Endothelial cell of umbilical vein (primary cell): ENCODE measurements around the gene CYP3A5. TPM values are rescaled to one million over a fixed set of nuclear protein-coding genes. Genes with fewer than 3 reads are reported as not detected.

Source experiments
- BruUV-seq: library from RNA; stranded (reverse); fragments of 400-500 nt; replicated peaks from 2 replicates; lab custom pipeline; 2021; lab: Mats Ljungman, UMichigan
- CTCF ChIA-PET: fragments of 300-600, 350-600 bp; sonication (Branson Sonifier 250); formaldehyde crosslinking; loops from one replicate; lab custom pipeline; 2021; ENCODE audit warnings: antibody characterized with exemption, inconsistent platforms; lab: Charles Lee
- POLR2A ChIA-PET: fragments of 300-600, 350-600 bp; sonication (Branson Sonifier 250); formaldehyde crosslinking; loops from one replicate; lab custom pipeline; 2021; ENCODE audit warnings: antibody characterized with exemption, inconsistent platforms; lab: Charles Lee
- DNase-seq: peaks from one replicate; pipeline ENCODE4 v3.0.0-alpha.2; 2011; ENCODE audit warnings: low read depth, low spot score
- FAIRE-seq: peaks from 2 replicates; lab custom pipeline; 2011; peaks lifted over from hg19 to GRCh38; lab: Jason Lieb, UNC
- H2AFZ ChIP-seq: 2 replicates; pipeline ENCODE4 v1.6.0; 2012; ENCODE audit warnings: low read depth, low read length, control low read depth, inconsistent platforms
- H3K27ac ChIP-seq: 2 replicates; pipeline ENCODE4 v1.5.1; 2011; ENCODE audit warnings: low read depth, mild to moderate bottlenecking, control low read depth, low read length, moderate library complexity; ENCODE audit not compliant: insufficient read depth
- H3K27me3 ChIP-seq, 2 experiments: 2 replicates each; pipeline versions ENCODE4 v1.6.0 to v1.6.1; 2011; ENCODE audit warnings: low read length in 2 of 2, mixed read lengths in 1 of 2; ENCODE audit not compliant: control insufficient read depth in 2 of 2, insufficient read depth in 2 of 2
- H3K36me3 ChIP-seq, 2 experiments: 2 replicates in 1 of 2; 3 replicates in 1 of 2; pipeline ENCODE4 v1.5.1; 2011; ENCODE audit warnings: low read length in 2 of 2, mild to moderate bottlenecking in 1 of 2, moderate library complexity in 1 of 2; ENCODE audit not compliant: control insufficient read depth in 2 of 2, insufficient read depth in 2 of 2; ENCODE audit errors: extremely low read depth in 1 of 2
- H3K4me1 ChIP-seq: 3 replicates; pipeline ENCODE4 v1.5.1; 2011; ENCODE audit warnings: mild to moderate bottlenecking, low read length; ENCODE audit not compliant: control insufficient read depth, insufficient read depth; ENCODE audit errors: extremely low read depth
- H3K4me2 ChIP-seq: 2 replicates; pipeline ENCODE4 v1.6.1; 2011; ENCODE audit warnings: low read length, control low read depth, mixed read lengths; ENCODE audit not compliant: insufficient read depth
- H3K4me3 ChIP-seq, 3 experiments: fragments of 200-600 bp in 1 of 3; sonication (generic), shearing (Covaris generic) in 1 of 3; replicated peaks in 1 of 3; 2 replicates each; pipeline ENCODE4 v1.5.1; 2011 to 2016; ENCODE audit warnings: control low read depth in 3 of 3, low read length in 3 of 3, mild to moderate bottlenecking in 2 of 3, inconsistent platforms in 1 of 3, low read depth in 1 of 3, moderate library complexity in 1 of 3; ENCODE audit not compliant: insufficient read depth in 1 of 3
- H3K79me2 ChIP-seq: 2 replicates; pipeline ENCODE4 v1.6.0; 2012; ENCODE audit warnings: low read length, inconsistent platforms; ENCODE audit not compliant: control insufficient read depth, insufficient read depth
- H3K9ac ChIP-seq: replicated peaks from 2 replicates; pipeline ENCODE3; 2011; ENCODE audit warnings: low read length, control low read depth; ENCODE audit not compliant: insufficient read depth; ENCODE audit errors: extremely low read depth
- H3K9me1 ChIP-seq: replicated peaks from 3 replicates; pipeline ENCODE4 v1.6.0; 2011; ENCODE audit warnings: mild to moderate bottlenecking, low read length; ENCODE audit not compliant: control insufficient read depth, insufficient read depth; ENCODE audit errors: extremely low read depth
- H3K9me3 ChIP-seq: replicated peaks from 2 replicates; pipeline ENCODE4 v1.5.1; 2012; ENCODE audit warnings: low read length, inconsistent platforms; ENCODE audit not compliant: control insufficient read depth, insufficient read depth
- H4K20me1 ChIP-seq: replicated peaks from 2 replicates; pipeline ENCODE3; 2011; ENCODE audit warnings: mild to moderate bottlenecking, low read length; ENCODE audit not compliant: control insufficient read depth, insufficient read depth; ENCODE audit errors: extremely low read depth
- EZH2 ChIP-seq: IDR thresholded peaks from 2 replicates; pipeline ENCODE4 v1.6.1; 2012; ENCODE audit warnings: borderline replicate concordance, low read depth, mild to moderate bottlenecking, moderate library complexity, low read length, inconsistent platforms; ENCODE audit not compliant: severe bottlenecking
- FOS ChIP-seq: IDR thresholded peaks from 2 replicates; pipeline ENCODE4 v1.6.1; 2011; ENCODE audit warnings: mild to moderate bottlenecking, low read length, moderate library complexity, borderline replicate concordance; ENCODE audit not compliant: insufficient read depth
- GATA2 ChIP-seq: IDR thresholded peaks from 2 replicates; pipeline ENCODE4 v1.7.0; 2011; ENCODE audit warnings: low read depth, mild to moderate bottlenecking, moderate library complexity, mixed read lengths, low read length; ENCODE audit not compliant: insufficient read length, insufficient read depth
- JUN ChIP-seq: IDR thresholded peaks from 2 replicates; pipeline ENCODE4 v1.6.1; 2011; ENCODE audit warnings: borderline replicate concordance, low read depth; ENCODE audit not compliant: insufficient read length, insufficient read depth
- MYC ChIP-seq: IDR thresholded peaks from one replicate; pipeline ENCODE4 v1.6.1; 2011; ENCODE audit warnings: mild to moderate bottlenecking, low read depth, low read length
- POLR2A ChIP-seq: IDR thresholded peaks from 2 replicates; pipeline ENCODE4 v1.6.1; 2012; ENCODE audit warnings: low read depth, mild to moderate bottlenecking, control low read depth, low read length
- POLR2AphosphoS5 ChIP-seq: IDR thresholded peaks from 2 replicates; pipeline ENCODE4 v1.6.1; 2012; ENCODE audit warnings: low read depth, mild to moderate bottlenecking, control low read depth, low read length, moderate library complexity; ENCODE audit not compliant: insufficient read depth
- dilution Hi-C: fragments of 300-500 bp; cut with MboI; formaldehyde crosslinking; loops from one replicate; pipeline ENCODE4 v1.15.0; 2019; ENCODE audit warnings: low sequenced_read_pairs; ENCODE audit not compliant: extremely low pct_ligation_motif_present
- intact Hi-C: fragments of 100-400 bp; cut with micrococcal nuclease; formaldehyde crosslinking; loops from one replicate; pipeline ENCODE4 v1.10.0; 2022
- polyA plus RNA-seq, 4 experiments: library from polyadenylated mRNA; depleted of rRNA in 3 of 4; stranded (reverse) in 3 of 4; unstranded in 1 of 4; fragments of >200 nt; gene quantifications; 2 replicates each; pipeline versions ENCODE4 v1.2.1 to v1.2.3, GENCODE V29; 2011 to 2012; ENCODE audit warnings: missing spikeins in 1 of 4
- total RNA-seq: library from RNA; stranded (reverse); gene quantifications from 2 replicates; pipeline ENCODE4 v1.2.3, GENCODE V29; 2021
- TF ChIP-seq, protein P1 (sequence below), 2 donors: IDR thresholded peaks; 1 replicate in 1 of 2; 2 replicates in 1 of 2; pipeline ENCODE4 v1.5.1; 2011; ENCODE audit warnings: low read length in 2 of 2, mild to moderate bottlenecking in 2 of 2, moderate library complexity in 2 of 2, control low read depth in 1 of 2, inconsistent platforms in 1 of 2, low read depth in 1 of 2; ENCODE audit not compliant: insufficient read depth in 1 of 2; ENCODE audit errors: extremely low read depth in 1 of 2
- TF ChIP-seq, protein P2 (sequence below): IDR thresholded peaks from 2 replicates; pipeline ENCODE4 v1.6.1; 2011; ENCODE audit not compliant: insufficient read depth, insufficient read length

Gene CYP3A5
- total and polyA plus RNA-seq, 2 donors (not counting 3 experiments of a cell fraction or from before 2014, with no cell fraction given) = not detected

- TF ChIP-seq, protein P1, sequence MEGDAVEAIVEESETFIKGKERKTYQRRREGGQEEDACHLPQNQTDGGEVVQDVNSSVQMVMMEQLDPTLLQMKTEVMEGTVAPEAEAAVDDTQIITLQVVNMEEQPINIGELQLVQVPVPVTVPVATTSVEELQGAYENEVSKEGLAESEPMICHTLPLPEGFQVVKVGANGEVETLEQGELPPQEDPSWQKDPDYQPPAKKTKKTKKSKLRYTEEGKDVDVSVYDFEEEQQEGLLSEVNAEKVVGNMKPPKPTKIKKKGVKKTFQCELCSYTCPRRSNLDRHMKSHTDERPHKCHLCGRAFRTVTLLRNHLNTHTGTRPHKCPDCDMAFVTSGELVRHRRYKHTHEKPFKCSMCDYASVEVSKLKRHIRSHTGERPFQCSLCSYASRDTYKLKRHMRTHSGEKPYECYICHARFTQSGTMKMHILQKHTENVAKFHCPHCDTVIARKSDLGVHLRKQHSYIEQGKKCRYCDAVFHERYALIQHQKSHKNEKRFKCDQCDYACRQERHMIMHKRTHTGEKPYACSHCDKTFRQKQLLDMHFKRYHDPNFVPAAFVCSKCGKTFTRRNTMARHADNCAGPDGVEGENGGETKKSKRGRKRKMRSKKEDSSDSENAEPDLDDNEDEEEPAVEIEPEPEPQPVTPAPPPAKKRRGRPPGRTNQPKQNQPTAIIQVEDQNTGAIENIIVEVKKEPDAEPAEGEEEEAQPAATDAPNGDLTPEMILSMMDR (IDR thresholded peaks at IDR 0.05; ENCODE audit: extremely low read depth in 1 of 2, insufficient read depth in 1 of 2, low read depth in 1 of 2, low read length in 2 of 2) = no peak
- no peak for TF ChIP-seq EZH2
- TF ChIP-seq POLR2AphosphoS5 = no peak
- TF ChIP-seq FOS = no peak
- TF ChIP-seq GATA2 = no peak
- TF ChIP-seq, protein P2, sequence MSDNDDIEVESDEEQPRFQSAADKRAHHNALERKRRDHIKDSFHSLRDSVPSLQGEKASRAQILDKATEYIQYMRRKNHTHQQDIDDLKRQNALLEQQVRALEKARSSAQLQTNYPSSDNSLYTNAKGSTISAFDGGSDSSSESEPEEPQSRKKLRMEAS = no peak
- TF ChIP-seq MYC = no peak
- TF ChIP-seq JUN = no peak
- no peak for TF ChIP-seq POLR2A
- H3K9me1 ChIP-seq = no peaks in the 10 kb centered on the region
- no TSS peak for BruUV-seq
- dilution Hi-C loops = no loop called here
- no peak overlapping the region for H2AFZ ChIP-seq
- POLR2A ChIA-PET = interaction anchor here (0.6 kb wide), 1 partner anchor 304 kb away, joined by 3 read pairs; no protein-coding TSS in a partner anchor
- peaks cover 10% of the 10 kb centered on the region for H3K79me2 ChIP-seq
- peaks cover 6 to 7% of the 10 kb centered on the region in 2 experiments for H3K27me3 ChIP-seq
- peaks cover 9% of the 10 kb centered on the region for H3K4me1 ChIP-seq
- FAIRE-seq (no peak), DNase-seq (no peak)
- CTCF ChIA-PET = interaction anchor here (3.6 kb wide), 1 partner anchor 89 kb away, joined by 18 read pairs; no protein-coding TSS in a partner anchor
- intact Hi-C loops = no loop called here
- H3K9ac ChIP-seq = no peak overlapping the region
- H3K9me3 ChIP-seq = no peaks in the 10 kb centered on the region
- H3K36me3 ChIP-seq = peaks cover 0 to 5% of the 10 kb centered on the region in 2 experiments
- H3K4me2 ChIP-seq = no peak overlapping the region
- no peak overlapping the region for H3K27ac ChIP-seq
- no peaks in the 10 kb centered on the region for H4K20me1 ChIP-seq
- H3K4me3 ChIP-seq = no peak overlapping the region
Measured at GRCh38 chr7:99614495-99614894, 65.3 kb downstream of the CYP3A5 start.
